ENCODE measurements around the gene JPH2. TPM values are rescaled to one million over a fixed set of nuclear protein-coding genes. Genes with fewer than 3 reads are reported as not detected.
A peak's percentile ranks its signal among the peaks of the same experiment; 100 is the strongest.

JPH2 gene
- polyA plus RNA-seq, 2 donors: 4.2 to 4.9 TPM

DNA sequence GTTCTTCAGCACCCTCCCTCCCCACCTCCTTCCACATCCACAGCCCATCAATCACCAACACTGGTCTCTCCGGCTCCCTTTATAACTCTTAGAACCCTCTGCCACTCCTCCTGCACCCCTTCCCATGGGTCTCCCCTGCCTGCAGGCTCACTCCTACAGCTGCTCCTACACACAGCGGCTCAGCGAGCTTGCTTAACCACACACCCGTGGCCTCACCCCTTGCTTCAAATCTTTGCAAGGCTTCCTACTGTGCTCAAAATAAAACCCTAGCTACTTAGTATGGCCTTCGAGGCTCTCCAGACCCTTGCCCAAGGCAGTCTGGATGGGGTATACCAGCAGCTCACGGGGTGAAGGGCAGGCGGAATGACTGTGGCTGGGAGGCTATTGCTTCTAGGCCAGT lies 63.7 kb downstream of the JPH2 start:
- no peaks in the 10 kb centered on the region for H3K9me3 ChIP-seq (ENCODE audit: control insufficient read depth in 2 of 2, insufficient read depth in 1 of 2, low read depth in 1 of 2, low read length in 1 of 2)
- H3K27ac ChIP-seq (ENCODE audit: low read depth in 2 of 2, low read length in 1 of 2): no peak overlapping the region
- H3K4me3 ChIP-seq (ENCODE audit: low read depth in 1 of 2, low read length in 2 of 2): no peak overlapping the region
- no peaks in the 10 kb centered on the region for H3K27me3 ChIP-seq (ENCODE audit: control insufficient read depth in 1 of 2, insufficient read depth in 2 of 2, low read length in 2 of 2)
- H3K4me1 ChIP-seq (ENCODE audit: control insufficient read depth in 2 of 2, insufficient read depth in 2 of 2, low read length in 1 of 2): no peaks in the 10 kb centered on the region
- H3K36me3 ChIP-seq (ENCODE audit: control insufficient read depth in 2 of 2, insufficient read depth in 2 of 2, low read length in 1 of 2): no peaks in the 10 kb centered on the region
- 65 to 70% methylated on average over 7 of the region's 7 CpGs for WGBS, 2 donors

DNA sequence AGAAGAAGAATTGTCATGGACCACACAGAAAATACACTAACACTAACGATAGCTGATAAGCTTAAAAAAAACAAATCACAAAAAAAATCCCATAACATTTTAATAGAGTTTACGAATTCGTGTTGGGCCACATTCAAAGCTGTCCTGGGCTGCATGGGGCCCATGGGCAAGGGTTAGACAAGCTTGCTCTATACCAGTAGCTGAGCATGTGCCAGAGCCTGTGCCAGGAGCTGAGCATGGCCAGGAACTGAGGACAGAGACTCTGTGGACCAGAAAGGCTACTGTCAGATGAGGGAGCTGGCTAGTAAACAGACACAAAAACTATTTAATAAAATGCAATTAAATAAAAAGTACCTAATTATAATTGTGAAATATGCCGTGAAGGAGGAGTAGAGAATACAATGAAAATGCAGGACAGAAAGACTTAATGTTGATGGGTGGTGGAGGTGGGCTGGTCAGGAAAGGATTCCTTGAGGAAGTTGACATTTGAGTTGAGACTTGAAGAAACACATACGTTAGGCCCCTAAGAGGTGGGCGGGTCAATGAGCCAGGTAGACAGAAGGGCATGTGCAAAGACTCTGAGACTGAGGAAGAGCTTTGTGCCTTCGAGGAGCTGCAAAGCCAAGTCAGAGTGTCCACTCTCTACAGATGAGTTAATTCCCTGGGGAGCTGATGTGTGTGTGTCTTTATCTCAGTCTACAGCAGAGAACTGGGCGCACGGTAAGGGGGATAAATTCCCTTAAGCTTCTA lies 66.1 kb downstream of the JPH2 start:
- Histone ChIP-seq H3K27ac (ENCODE audit: low read depth in 2 of 2, low read length in 1 of 2) (no peak overlapping the region), H3K4me1 (ENCODE audit: control insufficient read depth in 2 of 2, insufficient read depth in 2 of 2, low read length in 1 of 2) (no peaks in the 10 kb centered on the region), H3K4me3 (ENCODE audit: low read depth in 1 of 2, low read length in 2 of 2) (no peak overlapping the region), H3K9me3 (ENCODE audit: control insufficient read depth in 2 of 2, insufficient read depth in 1 of 2, low read depth in 1 of 2, low read length in 1 of 2) (no peaks in the 10 kb centered on the region), H3K27me3 (ENCODE audit: control insufficient read depth in 1 of 2, insufficient read depth in 2 of 2, low read length in 2 of 2) (no peaks in the 10 kb centered on the region), H3K36me3 (ENCODE audit: control insufficient read depth in 2 of 2, insufficient read depth in 2 of 2, low read length in 1 of 2) (no peaks in the 10 kb centered on the region)
- WGBS, 2 donors: 61 to 66% methylated on average over 9 of the region's 9 CpGs

DNA sequence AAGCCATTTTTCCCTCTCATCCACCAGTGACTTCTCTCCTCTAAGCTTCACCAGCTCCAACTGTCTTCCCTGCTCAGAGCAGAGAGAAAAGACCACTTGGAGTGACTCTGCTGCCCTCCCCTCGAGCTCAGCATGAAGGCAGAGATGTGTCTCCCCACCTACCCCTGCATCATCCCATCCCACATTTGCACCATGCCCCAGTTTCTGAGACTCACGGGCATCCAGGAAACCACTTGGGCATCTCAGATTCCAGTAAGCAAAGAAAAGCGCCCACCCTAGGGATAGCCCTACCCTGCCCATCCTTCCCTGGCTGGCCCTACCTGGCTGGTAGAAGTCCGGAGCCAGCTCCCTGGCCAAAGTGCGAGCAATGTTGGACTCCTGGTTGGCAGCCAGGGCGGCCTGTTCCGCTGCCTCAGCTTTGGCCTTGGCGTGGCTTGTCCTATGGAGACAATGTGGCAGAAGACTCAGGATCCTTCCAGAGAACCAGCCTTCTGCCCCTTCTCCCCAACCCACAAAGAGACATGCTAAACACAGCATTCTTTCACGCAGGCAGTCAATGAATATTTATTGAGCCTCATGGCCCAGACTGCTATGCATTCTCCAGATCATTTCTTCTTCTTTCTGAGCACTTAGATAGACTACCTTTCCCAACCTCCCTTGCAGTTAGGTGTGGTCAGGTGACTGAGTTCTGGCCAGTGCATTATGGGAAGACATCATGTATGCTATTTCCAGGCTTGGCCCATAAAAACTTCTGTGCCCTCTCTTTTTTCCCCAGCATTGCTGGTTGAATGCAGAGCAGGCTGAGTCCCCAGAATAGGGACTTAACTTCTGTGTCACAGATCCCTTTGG lies 68.6 kb downstream of the JPH2 start:
- H3K27me3 ChIP-seq (ENCODE audit: control insufficient read depth in 1 of 2, insufficient read depth in 2 of 2, low read length in 2 of 2): no peaks in the 10 kb centered on the region
- H3K4me1 ChIP-seq (ENCODE audit: control insufficient read depth in 2 of 2, insufficient read depth in 2 of 2, low read length in 1 of 2): no peaks in the 10 kb centered on the region
- H3K36me3 ChIP-seq (ENCODE audit: control insufficient read depth in 2 of 2, insufficient read depth in 2 of 2, low read length in 1 of 2): no peaks in the 10 kb centered on the region
- peak overlapping the region in 1 of 2 donors; percentile 28 for H3K27ac ChIP-seq (ENCODE audit: low read depth in 2 of 2, low read length in 1 of 2)
- H3K9me3 ChIP-seq (ENCODE audit: control insufficient read depth in 2 of 2, insufficient read depth in 1 of 2, low read depth in 1 of 2, low read length in 1 of 2): no peaks in the 10 kb centered on the region
- 84% methylated on average over 9 of the region's 9 CpGs for WGBS, 2 donors
- H3K4me3 ChIP-seq (ENCODE audit: low read depth in 1 of 2, low read length in 2 of 2): no peak overlapping the region

DNA sequence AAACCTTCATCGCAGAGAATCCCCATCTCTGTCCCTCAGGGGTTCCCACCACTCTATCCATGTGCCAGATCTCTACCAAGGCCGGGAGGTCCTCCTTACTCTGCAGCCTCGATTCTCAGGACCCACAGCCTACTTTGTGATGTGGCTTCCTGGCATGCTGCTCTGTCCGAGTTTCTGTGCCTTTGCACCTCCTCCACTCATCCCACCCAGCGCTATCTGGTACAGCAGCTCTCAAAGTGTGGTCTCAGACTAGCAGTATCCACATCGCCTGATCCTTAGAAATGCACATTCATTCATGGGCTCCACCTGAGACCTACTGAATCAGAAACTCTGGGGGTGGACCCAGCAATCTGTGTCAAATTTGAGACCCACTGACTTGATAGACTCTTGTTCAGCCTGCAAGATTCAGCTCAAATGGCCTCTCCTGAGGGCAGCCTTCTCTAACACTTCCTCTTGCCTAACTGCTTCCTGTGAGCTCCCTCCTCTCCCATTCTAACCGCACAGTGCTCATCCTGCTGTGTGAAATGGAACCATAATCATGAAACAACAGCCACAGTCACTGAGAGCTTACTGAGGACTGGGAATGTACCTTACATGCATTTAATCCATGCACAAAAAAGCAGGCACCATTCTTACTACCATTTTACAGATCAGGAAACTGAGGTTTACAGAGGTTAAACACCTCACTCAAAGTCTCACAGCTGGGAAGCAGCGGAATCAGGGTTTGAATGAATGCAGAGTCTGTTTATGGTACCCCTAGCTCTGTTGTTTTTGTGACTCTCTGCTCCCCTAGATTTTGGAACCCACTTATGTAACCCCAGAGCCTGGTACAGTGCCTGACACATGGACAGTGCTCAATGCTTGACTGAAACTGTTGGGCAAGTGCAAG lies 69.4 kb downstream of the JPH2 start:
- H3K4me1 ChIP-seq (ENCODE audit: control insufficient read depth in 2 of 2, insufficient read depth in 2 of 2, low read length in 1 of 2): no peaks in the 10 kb centered on the region
- H3K27me3 ChIP-seq (ENCODE audit: control insufficient read depth in 1 of 2, insufficient read depth in 2 of 2, low read length in 2 of 2): no peaks in the 10 kb centered on the region
- H3K9me3 ChIP-seq (ENCODE audit: control insufficient read depth in 2 of 2, insufficient read depth in 1 of 2, low read depth in 1 of 2, low read length in 1 of 2): no peaks in the 10 kb centered on the region
- peak overlapping the region in 1 of 2 donors; percentile 33 for H3K27ac ChIP-seq (ENCODE audit: low read depth in 2 of 2, low read length in 1 of 2)
- WGBS, 2 donors: 76 to 84% methylated on average over 8 of the region's 8 CpGs
- no peaks in the 10 kb centered on the region for H3K36me3 ChIP-seq (ENCODE audit: control insufficient read depth in 2 of 2, insufficient read depth in 2 of 2, low read length in 1 of 2)
- H3K4me3 ChIP-seq (ENCODE audit: low read depth in 1 of 2, low read length in 2 of 2): no peak overlapping the region

DNA sequence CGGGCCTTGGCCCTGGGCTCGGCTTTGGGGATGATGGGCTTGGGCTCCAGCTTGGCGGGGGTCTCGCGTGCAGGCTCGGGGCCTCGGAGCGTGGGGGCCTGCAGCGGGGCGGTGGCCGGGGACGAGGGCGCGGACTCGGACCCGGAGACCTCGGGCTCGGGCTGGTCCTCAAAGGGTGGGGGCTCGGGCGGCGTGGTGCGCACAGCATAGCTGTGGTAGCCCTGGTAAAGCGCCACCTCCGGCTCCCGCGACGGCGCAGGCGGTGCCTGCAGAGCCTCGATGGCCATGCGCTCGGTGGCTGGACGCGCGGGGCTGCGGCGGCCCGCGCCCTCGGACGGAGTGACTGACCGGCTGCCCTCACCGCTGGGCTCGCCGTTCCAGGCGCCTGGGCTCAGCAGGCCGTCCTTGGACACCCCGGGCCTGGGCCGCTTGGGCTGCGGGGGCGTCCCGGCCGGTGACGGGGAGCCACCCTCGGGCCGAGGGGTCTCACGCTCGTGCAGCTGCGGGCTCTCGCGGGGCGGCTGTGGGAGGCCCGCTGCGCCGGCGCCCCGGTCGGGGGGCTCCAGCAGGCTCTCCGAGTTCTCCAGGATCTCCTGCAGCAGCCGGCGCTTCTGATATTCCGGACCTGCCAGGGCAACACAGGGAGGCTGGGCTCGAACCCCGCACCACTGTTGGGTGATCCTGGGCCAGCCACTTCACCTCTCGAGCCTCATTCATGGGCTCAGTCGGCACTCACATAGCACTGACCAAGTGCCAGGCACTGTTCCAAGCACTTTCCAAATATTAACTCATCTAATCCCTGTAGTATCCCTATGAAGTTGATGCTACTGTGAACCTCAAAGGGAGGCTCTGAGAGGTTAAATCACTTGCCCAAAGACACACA lies 71.0 kb downstream of the JPH2 start:
- no peak overlapping the region for H3K27ac ChIP-seq (ENCODE audit: low read depth in 2 of 2, low read length in 1 of 2)
- no peaks in the 10 kb centered on the region for H3K36me3 ChIP-seq (ENCODE audit: control insufficient read depth in 2 of 2, insufficient read depth in 2 of 2, low read length in 1 of 2)
- no peaks in the 10 kb centered on the region for H3K27me3 ChIP-seq (ENCODE audit: control insufficient read depth in 1 of 2, insufficient read depth in 2 of 2, low read length in 2 of 2)
- H3K4me3 ChIP-seq (ENCODE audit: low read depth in 1 of 2, low read length in 2 of 2): no peak overlapping the region
- WGBS, 2 donors: 33 to 34% methylated on average over 69 to 76 of the region's 76 CpGs
- no peaks in the 10 kb centered on the region for H3K9me3 ChIP-seq (ENCODE audit: control insufficient read depth in 2 of 2, insufficient read depth in 1 of 2, low read depth in 1 of 2, low read length in 1 of 2)
- H3K4me1 ChIP-seq (ENCODE audit: control insufficient read depth in 2 of 2, insufficient read depth in 2 of 2, low read length in 1 of 2): no peaks in the 10 kb centered on the region

DNA sequence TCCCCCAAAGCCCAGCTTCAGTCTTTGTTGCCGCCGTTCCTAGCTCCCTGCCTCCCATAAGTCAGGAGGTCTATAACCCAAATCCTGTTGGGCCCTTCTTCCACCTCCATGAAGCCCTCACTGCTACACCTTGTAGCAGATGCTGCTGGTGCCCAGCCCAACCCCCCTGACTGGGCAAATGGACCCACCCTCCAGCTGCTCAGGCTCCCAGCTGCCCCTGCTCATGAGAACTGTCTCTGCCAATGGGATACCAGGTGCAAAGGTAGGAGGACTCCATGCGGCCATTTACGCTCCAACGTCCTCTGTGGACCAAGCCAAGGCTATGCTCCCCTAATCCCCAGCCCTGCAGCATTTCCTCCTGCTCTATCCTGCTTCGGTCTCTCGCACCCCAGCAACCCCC lies 71.8 kb downstream of the JPH2 start:
- WGBS, 2 donors: 85% methylated on average over 7 of the region's 7 CpGs
- Histone ChIP-seq H3K9me3 (ENCODE audit: control insufficient read depth in 2 of 2, insufficient read depth in 1 of 2, low read depth in 1 of 2, low read length in 1 of 2) (no peaks in the 10 kb centered on the region), H3K4me3 (ENCODE audit: low read depth in 1 of 2, low read length in 2 of 2) (no peak overlapping the region), H3K4me1 (ENCODE audit: control insufficient read depth in 2 of 2, insufficient read depth in 2 of 2, low read length in 1 of 2) (no peaks in the 10 kb centered on the region), H3K27ac (ENCODE audit: low read depth in 2 of 2, low read length in 1 of 2) (peak overlapping the region in 1 of 2 donors; percentile 17), H3K36me3 (ENCODE audit: control insufficient read depth in 2 of 2, insufficient read depth in 2 of 2, low read length in 1 of 2) (no peaks in the 10 kb centered on the region), H3K27me3 (ENCODE audit: control insufficient read depth in 1 of 2, insufficient read depth in 2 of 2, low read length in 2 of 2) (no peaks in the 10 kb centered on the region)

DNA sequence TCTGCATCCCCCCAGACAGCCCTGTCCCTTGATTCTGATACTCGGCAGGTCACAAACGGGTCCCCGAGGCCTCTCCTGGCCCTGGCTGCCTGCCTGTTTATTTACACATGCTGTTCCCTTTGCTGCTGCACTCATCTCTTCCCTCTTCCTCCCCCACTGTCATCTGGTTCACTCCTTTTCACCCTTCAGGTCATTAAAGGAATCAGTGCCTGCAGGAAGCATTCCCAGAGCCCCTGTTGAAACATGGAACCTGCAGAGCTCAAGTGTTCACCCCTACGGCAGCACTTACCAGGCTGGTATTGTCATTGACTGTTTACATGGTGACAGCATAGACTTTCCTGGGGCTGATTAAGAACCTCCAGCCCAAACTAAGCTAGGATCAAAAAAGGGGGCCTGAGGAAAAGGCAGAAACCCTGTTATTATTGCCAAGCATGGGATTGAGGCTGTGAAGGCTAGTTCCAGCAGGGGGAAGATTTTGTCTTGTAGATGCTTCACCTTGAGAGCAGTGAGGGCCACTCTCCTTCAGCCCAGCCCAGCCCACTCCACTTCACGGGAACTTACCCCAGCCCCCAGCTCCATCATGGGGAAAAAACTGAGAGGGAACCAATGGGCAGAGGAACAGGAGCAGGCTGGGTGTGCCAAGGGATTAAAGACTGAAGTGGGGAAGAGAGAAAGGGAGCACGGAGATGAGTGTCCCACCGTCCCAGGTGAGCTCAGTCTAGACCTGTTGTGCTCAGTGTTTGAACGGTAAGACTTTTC lies 73.2 kb downstream of the JPH2 start:
- Histone ChIP-seq H3K27ac (ENCODE audit: low read depth in 2 of 2, low read length in 1 of 2) (no peak overlapping the region), H3K4me1 (ENCODE audit: control insufficient read depth in 2 of 2, insufficient read depth in 2 of 2, low read length in 1 of 2) (no peaks in the 10 kb centered on the region), H3K36me3 (ENCODE audit: control insufficient read depth in 2 of 2, insufficient read depth in 2 of 2, low read length in 1 of 2) (no peaks in the 10 kb centered on the region), H3K9me3 (ENCODE audit: control insufficient read depth in 2 of 2, insufficient read depth in 1 of 2, low read depth in 1 of 2, low read length in 1 of 2) (no peaks in the 10 kb centered on the region), H3K27me3 (ENCODE audit: control insufficient read depth in 1 of 2, insufficient read depth in 2 of 2, low read length in 2 of 2) (no peaks in the 10 kb centered on the region), H3K4me3 (ENCODE audit: low read depth in 1 of 2, low read length in 2 of 2) (no peak overlapping the region)
- WGBS, 2 donors: 64 to 65% methylated on average over 8 of the region's 8 CpGs

DNA sequence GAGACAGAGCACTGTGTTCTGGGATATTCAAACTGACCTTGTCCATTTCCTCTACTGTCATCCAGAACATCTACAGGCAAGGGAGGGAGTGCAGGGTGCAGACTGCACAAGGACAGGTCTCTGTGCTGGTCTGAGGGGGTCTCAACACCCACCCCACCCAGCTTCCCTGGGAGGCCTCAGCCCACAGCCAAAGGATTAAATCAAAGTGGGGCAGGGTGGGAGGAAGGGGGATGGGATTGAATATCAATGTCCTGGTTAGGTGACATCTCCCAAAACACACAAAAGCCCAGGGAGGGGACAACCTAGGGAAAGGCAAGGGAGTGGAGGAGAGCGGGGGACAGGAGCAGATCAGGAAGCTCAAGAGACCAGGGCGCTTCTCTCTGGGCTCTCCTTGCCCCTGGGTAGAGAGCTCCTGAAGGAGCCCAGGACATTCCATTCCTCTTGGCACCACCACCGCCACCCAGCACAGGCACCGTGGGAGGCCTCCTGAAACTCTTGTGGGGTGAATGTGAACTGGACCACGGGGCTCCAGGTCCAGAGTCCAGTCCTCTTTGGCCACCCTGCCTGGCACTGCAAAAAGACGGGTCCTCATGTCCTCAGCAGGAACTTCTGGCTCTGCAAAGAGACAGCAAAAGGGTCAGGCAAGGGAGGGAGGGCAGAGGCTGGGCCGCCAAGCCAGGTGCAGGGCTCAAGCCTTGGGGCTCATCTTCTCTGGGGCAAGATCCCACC lies 73.9 kb downstream of the JPH2 start:
- Histone ChIP-seq H3K9me3 (ENCODE audit: control insufficient read depth in 2 of 2, insufficient read depth in 1 of 2, low read depth in 1 of 2, low read length in 1 of 2) (peaks cover 0 to under 1% of the 10 kb centered on the region in 2 donors), H3K27me3 (ENCODE audit: control insufficient read depth in 1 of 2, insufficient read depth in 2 of 2, low read length in 2 of 2) (no peaks in the 10 kb centered on the region), H3K27ac (ENCODE audit: low read depth in 2 of 2, low read length in 1 of 2) (peak overlapping the region in 1 of 2 donors; percentile 36), H3K4me3 (ENCODE audit: low read depth in 1 of 2, low read length in 2 of 2) (no peak overlapping the region), H3K36me3 (ENCODE audit: control insufficient read depth in 2 of 2, insufficient read depth in 2 of 2, low read length in 1 of 2) (no peaks in the 10 kb centered on the region), H3K4me1 (ENCODE audit: control insufficient read depth in 2 of 2, insufficient read depth in 2 of 2, low read length in 1 of 2) (no peaks in the 10 kb centered on the region)
- 67 to 74% methylated on average over 7 of the region's 7 CpGs for WGBS, 2 donors

All from esophagus (tissue), 2 donors.